Measurements from ENCODE around the gene TMEM51.

Gene TMEM51

DNA sequence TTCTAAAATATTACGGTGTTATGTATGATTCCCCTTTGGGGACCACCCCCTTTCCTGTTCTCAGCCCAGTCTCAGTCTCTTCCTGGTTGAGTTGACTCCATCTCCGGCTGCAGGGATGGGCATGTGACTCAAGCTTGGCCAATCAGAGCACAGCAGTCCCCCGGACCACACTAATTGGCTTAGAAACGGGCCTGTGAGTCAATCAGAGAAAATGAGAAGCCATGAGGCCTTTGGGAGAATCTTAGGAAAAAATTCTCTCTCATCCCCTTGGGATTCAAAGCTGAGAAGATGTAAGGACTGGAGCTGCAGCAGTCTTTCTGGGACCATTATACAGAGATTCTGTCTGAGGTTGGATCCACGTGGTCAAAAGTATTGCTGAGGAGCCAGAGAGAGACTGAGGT lies 82.8 kb downstream of the TMEM51 start:
- H3K36me3 ChIP-seq (ENCODE audit: control insufficient read depth, insufficient read depth, low read length): no peaks in the 10 kb centered on the region
- H3K4me2 ChIP-seq (ENCODE audit: low read length): no peak overlapping the region
- no peak overlapping the region for H3K9ac ChIP-seq
- H3K4me3 ChIP-seq (ENCODE audit: low read depth, low read length): no peak overlapping the region
- TF ChIP-seq, protein P1, sequence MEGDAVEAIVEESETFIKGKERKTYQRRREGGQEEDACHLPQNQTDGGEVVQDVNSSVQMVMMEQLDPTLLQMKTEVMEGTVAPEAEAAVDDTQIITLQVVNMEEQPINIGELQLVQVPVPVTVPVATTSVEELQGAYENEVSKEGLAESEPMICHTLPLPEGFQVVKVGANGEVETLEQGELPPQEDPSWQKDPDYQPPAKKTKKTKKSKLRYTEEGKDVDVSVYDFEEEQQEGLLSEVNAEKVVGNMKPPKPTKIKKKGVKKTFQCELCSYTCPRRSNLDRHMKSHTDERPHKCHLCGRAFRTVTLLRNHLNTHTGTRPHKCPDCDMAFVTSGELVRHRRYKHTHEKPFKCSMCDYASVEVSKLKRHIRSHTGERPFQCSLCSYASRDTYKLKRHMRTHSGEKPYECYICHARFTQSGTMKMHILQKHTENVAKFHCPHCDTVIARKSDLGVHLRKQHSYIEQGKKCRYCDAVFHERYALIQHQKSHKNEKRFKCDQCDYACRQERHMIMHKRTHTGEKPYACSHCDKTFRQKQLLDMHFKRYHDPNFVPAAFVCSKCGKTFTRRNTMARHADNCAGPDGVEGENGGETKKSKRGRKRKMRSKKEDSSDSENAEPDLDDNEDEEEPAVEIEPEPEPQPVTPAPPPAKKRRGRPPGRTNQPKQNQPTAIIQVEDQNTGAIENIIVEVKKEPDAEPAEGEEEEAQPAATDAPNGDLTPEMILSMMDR (IDR thresholded peaks at IDR 0.05): no peak
- no peaks in the 10 kb centered on the region for H3K4me1 ChIP-seq
- no peaks in the 10 kb centered on the region for H3K27me3 ChIP-seq (ENCODE audit: control insufficient read depth, insufficient read depth, low read length)
- H2AFZ ChIP-seq: no peak overlapping the region
- H3K27ac ChIP-seq: no peak overlapping the region
- no peaks in the 10 kb centered on the region for H3K79me2 ChIP-seq
- H3K9me3 ChIP-seq (ENCODE audit: control insufficient read depth, low read length): no peaks in the 10 kb centered on the region

- Histone ChIP-seq H3K36me3 (ENCODE audit: control insufficient read depth, insufficient read depth, low read length) (no peaks in the 10 kb centered on the region), H2AFZ (no peak overlapping the region), H3K27me3 (ENCODE audit: control insufficient read depth, insufficient read depth, low read length) (no peaks in the 10 kb centered on the region), H3K4me2 (ENCODE audit: low read length) (no peak overlapping the region), H3K79me2 (no peaks in the 10 kb centered on the region), H3K9ac (no peak overlapping the region), H3K9me3 (ENCODE audit: control insufficient read depth, low read length) (no peaks in the 10 kb centered on the region), H3K4me3 (ENCODE audit: low read depth, low read length) (no peak overlapping the region), H3K4me1 (no peaks in the 10 kb centered on the region), H3K27ac (no peak overlapping the region)
- TF ChIP-seq, protein P1 (IDR thresholded peaks at IDR 0.05): no peak
Observed at GRCh38 chr1:15236746-15237145, 83.2 kb downstream of the TMEM51 start.

DNA sequence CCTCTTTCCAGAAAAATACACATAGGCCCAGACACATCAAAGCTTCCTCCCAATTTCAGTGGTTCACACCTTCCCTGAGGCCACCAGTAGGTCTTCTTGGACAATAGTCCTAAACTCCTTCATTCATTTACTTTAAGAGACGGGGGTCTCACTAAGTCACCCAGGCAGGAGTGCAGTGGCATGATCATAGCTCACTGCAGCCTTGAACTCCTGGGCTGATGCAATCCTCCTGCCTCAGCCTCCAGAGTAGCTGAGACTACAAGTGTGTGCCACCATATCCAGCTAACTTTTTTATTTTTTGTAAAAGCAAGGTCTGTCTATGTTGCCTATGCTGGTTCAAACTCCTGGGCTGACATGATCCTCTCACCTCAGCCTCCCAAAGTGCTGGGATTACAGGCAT lies 85.2 kb downstream of the TMEM51 start:
- Histone ChIP-seq H3K27me3 (ENCODE audit: control insufficient read depth, insufficient read depth, low read length) (no peaks in the 10 kb centered on the region), H3K36me3 (ENCODE audit: control insufficient read depth, insufficient read depth, low read length) (no peaks in the 10 kb centered on the region), H3K9me3 (ENCODE audit: control insufficient read depth, low read length) (no peaks in the 10 kb centered on the region), H3K79me2 (no peaks in the 10 kb centered on the region), H3K4me3 (ENCODE audit: low read depth, low read length) (no peak overlapping the region), H3K9ac (no peak overlapping the region), H3K4me2 (ENCODE audit: low read length) (no peak overlapping the region), H2AFZ (no peak overlapping the region), H3K4me1 (no peaks in the 10 kb centered on the region), H3K27ac (no peak overlapping the region)
- TF ChIP-seq, protein P1 (IDR thresholded peaks at IDR 0.05): no peak

DNA sequence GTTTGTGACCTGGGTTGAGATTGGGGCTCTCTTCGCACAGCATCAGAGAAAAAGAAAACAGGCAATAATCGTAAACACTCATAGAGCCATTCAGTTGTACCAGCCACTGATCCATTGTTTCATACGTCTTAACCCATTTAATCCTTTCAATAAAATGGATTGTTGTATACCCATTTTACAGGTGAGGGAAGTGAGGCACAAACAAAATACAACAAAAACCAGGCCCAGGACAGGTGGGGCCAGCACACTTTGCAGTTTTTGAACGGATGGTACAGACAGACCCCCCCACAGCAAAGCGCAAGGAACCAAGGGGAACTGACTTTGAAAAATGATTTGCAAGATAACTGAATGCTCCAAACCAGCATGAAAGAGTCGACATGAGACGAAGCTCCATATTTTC lies 89.2 kb downstream of the TMEM51 start:
- no peaks in the 10 kb centered on the region for H3K27me3 ChIP-seq (ENCODE audit: control insufficient read depth, insufficient read depth, low read length)
- H3K4me2 ChIP-seq (ENCODE audit: low read length): no peak overlapping the region
- H2AFZ ChIP-seq: no peak overlapping the region
- no peak overlapping the region for H3K27ac ChIP-seq
- TF ChIP-seq, protein P1 (IDR thresholded peaks at IDR 0.05): no peak
- no peak overlapping the region for H3K4me3 ChIP-seq (ENCODE audit: low read depth, low read length)
- no peaks in the 10 kb centered on the region for H3K9me3 ChIP-seq (ENCODE audit: control insufficient read depth, low read length)
- no peaks in the 10 kb centered on the region for H3K36me3 ChIP-seq (ENCODE audit: control insufficient read depth, insufficient read depth, low read length)
- no peak overlapping the region for H3K9ac ChIP-seq
- H3K4me1 ChIP-seq: no peaks in the 10 kb centered on the region
- no peaks in the 10 kb centered on the region for H3K79me2 ChIP-seq

DNA sequence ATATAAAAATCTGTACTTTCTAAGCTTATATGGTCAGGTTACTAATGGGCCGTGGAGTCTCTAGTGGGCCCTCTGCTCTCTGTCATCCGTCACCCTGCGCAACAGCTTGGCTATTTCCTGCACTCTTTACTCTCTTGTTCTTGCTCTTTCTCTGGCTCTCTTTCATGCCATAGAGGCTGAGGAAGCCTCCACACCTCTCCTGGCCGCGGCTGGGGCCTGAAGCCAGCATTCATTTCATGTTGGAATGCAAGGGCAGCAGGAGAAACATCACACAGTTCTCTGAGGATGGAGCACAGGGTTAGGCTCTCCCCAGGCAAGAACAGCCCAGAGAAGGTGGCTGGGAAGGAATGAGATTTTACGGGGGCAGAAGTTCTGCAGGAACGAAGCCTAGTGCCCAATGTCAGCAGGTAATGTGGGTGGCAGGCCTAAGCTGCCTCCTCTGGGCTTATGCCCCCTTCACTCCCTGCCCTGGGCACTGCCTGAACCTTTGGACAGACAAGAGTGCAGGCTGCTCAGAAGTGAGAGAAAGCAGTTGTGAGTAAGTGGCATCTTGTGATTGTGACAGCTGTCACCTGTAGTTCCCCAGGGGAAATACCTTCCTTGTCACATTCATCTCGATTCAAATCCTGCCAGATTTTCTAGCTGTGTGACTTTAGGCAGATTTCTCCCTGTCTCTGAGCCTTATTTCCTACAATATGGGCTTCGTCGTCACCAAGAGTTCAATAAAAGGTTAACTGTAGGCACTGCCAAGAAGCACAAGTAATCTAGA lies 89.9 kb downstream of the TMEM51 start:
- no peaks in the 10 kb centered on the region for H3K27me3 ChIP-seq (ENCODE audit: control insufficient read depth, insufficient read depth, low read length)
- H3K36me3 ChIP-seq (ENCODE audit: control insufficient read depth, insufficient read depth, low read length): no peaks in the 10 kb centered on the region
- H3K9ac ChIP-seq: no peak overlapping the region
- H2AFZ ChIP-seq: no peak overlapping the region
- TF ChIP-seq, protein P1 (IDR thresholded peaks at IDR 0.05): no peak
- no peaks in the 10 kb centered on the region for H3K4me1 ChIP-seq
- H3K79me2 ChIP-seq: no peaks in the 10 kb centered on the region
- H3K4me2 ChIP-seq (ENCODE audit: low read length): no peak overlapping the region
- no peak overlapping the region for H3K4me3 ChIP-seq (ENCODE audit: low read depth, low read length)
- no peaks in the 10 kb centered on the region for H3K9me3 ChIP-seq (ENCODE audit: control insufficient read depth, low read length)
- H3K27ac ChIP-seq: no peak overlapping the region

Data from parathyroid adenoma (tissue), 2 donors.